Activated CD8-positive, alpha-beta memory T cell treated with anti-CD3 and anti-CD28 coated beads for 48 hours (primary cell): ENCODE results near the gene FBRSL1.
"Not testable (repeated sequence)": the region's sequence is repeated elsewhere in the genome, so short reads cannot be mapped to it uniquely, and the experiment has no call there.

ENCODE experiments used
- DNase-seq, 3 experiments: peaks; one replicate each; pipeline ENCODE4 v3.0.0-alpha.2; 2020; ENCODE audit warnings: low read depth in 2 of 3, low spot score in 2 of 3

FBRSL1 gene

GRCh38 chr12:132453361-132454192, 36.4 kb upstream of the FBRSL1 start:
- DNase-seq: no peak

- DNase-seq: no peak
Observed at GRCh38 chr12:132454193-132454932, 35.6 kb upstream of the FBRSL1 start.

- no peak for DNase-seq
Observed at GRCh38 chr12:132454933-132455418, 35.0 kb upstream of the FBRSL1 start.

GRCh38 chr12:132455565-132455964, 34.4 kb upstream of the FBRSL1 start:
- no peak for DNase-seq

- no peak for DNase-seq
Observed at GRCh38 chr12:132456186-132456943, 33.6 kb upstream of the FBRSL1 start.

GRCh38 chr12:132456944-132457495, 32.9 kb upstream of the FBRSL1 start:
- DNase-seq: no peak

- no peak for DNase-seq
Observed at GRCh38 chr12:132458441-132458840, 31.5 kb upstream of the FBRSL1 start.

GRCh38 chr12:132458846-132459641, 30.9 kb upstream of the FBRSL1 start:
- no peak for DNase-seq

- no peak for DNase-seq
Observed at GRCh38 chr12:132460571-132460970, 29.4 kb upstream of the FBRSL1 start.

- no peak for DNase-seq
Observed at GRCh38 chr12:132461526-132461925, 28.4 kb upstream of the FBRSL1 start.

GRCh38 chr12:132462788-132463187, 27.2 kb upstream of the FBRSL1 start:
- no peak for DNase-seq

- DNase-seq: not testable (repeated sequence)
Observed at GRCh38 chr12:132463284-132463924, 26.5 kb upstream of the FBRSL1 start.

GRCh38 chr12:132464304-132464703, 25.6 kb upstream of the FBRSL1 start:
- DNase-seq: not testable (repeated sequence)

- DNase-seq: no peak
Observed at GRCh38 chr12:132464820-132465219, 25.1 kb upstream of the FBRSL1 start.

- no peak for DNase-seq
Observed at GRCh38 chr12:132465269-132466190, 24.4 kb upstream of the FBRSL1 start.

GRCh38 chr12:132466241-132467201, 23.4 kb upstream of the FBRSL1 start:
- DNase-seq: no peak

GRCh38 chr12:132467511-132467910, 22.4 kb upstream of the FBRSL1 start:
- no peak for DNase-seq

GRCh38 chr12:132469423-132469822, 20.5 kb upstream of the FBRSL1 start:
- no peak for DNase-seq
